ENCODE results near the gene PLA2G2F. TPM values are rescaled to one million over a fixed set of nuclear protein-coding genes. Genes with fewer than 3 reads are reported as not detected.

The PLA2G2F gene
- total RNA-seq, 2 experiments from 2014 or later: not detected

- Mint-ChIP-seq H3K9me3 (ENCODE audit: insufficient read depth) (no peaks in the 10 kb centered on the region), H3K4me1 (ENCODE audit: low read depth) (no peaks in the 10 kb centered on the region), H3K36me3 (ENCODE audit: low read depth) (no peaks in the 10 kb centered on the region), H3K27me3 (ENCODE audit: low read depth) (peaks cover 20% of the 10 kb centered on the region), H3K27ac (no peak overlapping the region), H3K4me3 (no peak overlapping the region)
- ChIA-PET CTCF (no interaction called here), POLR2A (no interaction called here)
- no peak for DNase-seq
- ATAC-seq: no peak
These were observed 33.3 kb upstream of the PLA2G2F start for GRCh38 chr1:20105856-20106255.

GRCh38 chr1:20107351-20107750, 31.8 kb upstream of the PLA2G2F start:
- ATAC-seq (no peak), DNase-seq (no peak)
- H3K4me3 Mint-ChIP-seq: no peak overlapping the region
- no peaks in the 10 kb centered on the region for H3K9me3 Mint-ChIP-seq (ENCODE audit: insufficient read depth)
- H3K27ac Mint-ChIP-seq: no peak overlapping the region
- H3K36me3 Mint-ChIP-seq (ENCODE audit: low read depth): no peaks in the 10 kb centered on the region
- H3K4me1 Mint-ChIP-seq (ENCODE audit: low read depth): no peaks in the 10 kb centered on the region
- CTCF ChIA-PET: no interaction called here
- POLR2A ChIA-PET: no interaction called here
- H3K27me3 Mint-ChIP-seq (ENCODE audit: low read depth): peaks cover 17% of the 10 kb centered on the region

GRCh38 chr1:20107796-20108195, 31.3 kb upstream of the PLA2G2F start:
- Mint-ChIP-seq H3K27ac (no peak overlapping the region), H3K27me3 (ENCODE audit: low read depth) (peaks cover 17% of the 10 kb centered on the region), H3K9me3 (ENCODE audit: insufficient read depth) (no peaks in the 10 kb centered on the region), H3K36me3 (ENCODE audit: low read depth) (no peaks in the 10 kb centered on the region), H3K4me1 (ENCODE audit: low read depth) (no peaks in the 10 kb centered on the region), H3K4me3 (no peak overlapping the region)
- CTCF ChIA-PET: no interaction called here
- POLR2A ChIA-PET: no interaction called here
- no peak for DNase-seq
- no peak for ATAC-seq

GRCh38 chr1:20108366-20109123, 30.6 kb upstream of the PLA2G2F start:
- POLR2A ChIA-PET: no interaction called here
- ATAC-seq (no peak), DNase-seq (no peak)
- Mint-ChIP-seq H3K9me3 (ENCODE audit: insufficient read depth) (no peaks in the 10 kb centered on the region), H3K4me3 (no peak overlapping the region), H3K4me1 (ENCODE audit: low read depth) (no peaks in the 10 kb centered on the region), H3K27ac (no peak overlapping the region), H3K27me3 (ENCODE audit: low read depth) (peaks cover 16% of the 10 kb centered on the region), H3K36me3 (ENCODE audit: low read depth) (no peaks in the 10 kb centered on the region)
- CTCF ChIA-PET: no interaction called here

- Mint-ChIP-seq H3K27me3 (ENCODE audit: low read depth) (peaks cover 16% of the 10 kb centered on the region), H3K9me3 (ENCODE audit: insufficient read depth) (no peaks in the 10 kb centered on the region), H3K4me3 (no peak overlapping the region), H3K27ac (no peak overlapping the region), H3K4me1 (ENCODE audit: low read depth) (no peaks in the 10 kb centered on the region), H3K36me3 (ENCODE audit: low read depth) (no peaks in the 10 kb centered on the region)
- ChIA-PET CTCF (no interaction called here), POLR2A (no interaction called here)
- no peak for ATAC-seq
- DNase-seq: no peak
These were observed 29.8 kb upstream of the PLA2G2F start for GRCh38 chr1:20109223-20109856.

- peaks cover 10% of the 10 kb centered on the region for H3K27me3 Mint-ChIP-seq (ENCODE audit: low read depth)
- H3K9me3 Mint-ChIP-seq (ENCODE audit: insufficient read depth): no peaks in the 10 kb centered on the region
- ATAC-seq (no peak), DNase-seq (no peak)
- H3K4me3 Mint-ChIP-seq: no peak overlapping the region
- H3K4me1 Mint-ChIP-seq (ENCODE audit: low read depth): no peaks in the 10 kb centered on the region
- ChIA-PET CTCF (no interaction called here), POLR2A (no interaction called here)
- H3K27ac Mint-ChIP-seq: no peak overlapping the region
- H3K36me3 Mint-ChIP-seq (ENCODE audit: low read depth): no peaks in the 10 kb centered on the region
These were observed 28.4 kb upstream of the PLA2G2F start for GRCh38 chr1:20110679-20111078.

- ChIA-PET POLR2A (no interaction called here), CTCF (no interaction called here)
- H3K4me1 Mint-ChIP-seq (ENCODE audit: low read depth): no peaks in the 10 kb centered on the region
- no peaks in the 10 kb centered on the region for H3K9me3 Mint-ChIP-seq (ENCODE audit: insufficient read depth)
- ATAC-seq (no peak), DNase-seq (no peak)
- H3K36me3 Mint-ChIP-seq (ENCODE audit: low read depth): no peaks in the 10 kb centered on the region
- no peak overlapping the region for H3K4me3 Mint-ChIP-seq
- H3K27ac Mint-ChIP-seq: no peak overlapping the region
- H3K27me3 Mint-ChIP-seq (ENCODE audit: low read depth): peaks cover 7% of the 10 kb centered on the region
These were observed 27.7 kb upstream of the PLA2G2F start for GRCh38 chr1:20111452-20111851.

- ChIA-PET CTCF (no interaction called here), POLR2A (no interaction called here)
- ATAC-seq (no peak), DNase-seq (no peak)
- H3K4me3 Mint-ChIP-seq: no peak overlapping the region
- peaks cover 4% of the 10 kb centered on the region for H3K27me3 Mint-ChIP-seq (ENCODE audit: low read depth)
- H3K4me1 Mint-ChIP-seq (ENCODE audit: low read depth): no peaks in the 10 kb centered on the region
- no peak overlapping the region for H3K27ac Mint-ChIP-seq
- no peaks in the 10 kb centered on the region for H3K36me3 Mint-ChIP-seq (ENCODE audit: low read depth)
- no peaks in the 10 kb centered on the region for H3K9me3 Mint-ChIP-seq (ENCODE audit: insufficient read depth)
These were observed 26.7 kb upstream of the PLA2G2F start for GRCh38 chr1:20112279-20113000.

GRCh38 chr1:20114021-20114648, 25.0 kb upstream of the PLA2G2F start:
- Mint-ChIP-seq H3K27me3 (ENCODE audit: low read depth) (no peaks in the 10 kb centered on the region), H3K27ac (no peak overlapping the region), H3K36me3 (ENCODE audit: low read depth) (no peaks in the 10 kb centered on the region), H3K4me1 (ENCODE audit: low read depth) (no peaks in the 10 kb centered on the region), H3K9me3 (ENCODE audit: insufficient read depth) (no peaks in the 10 kb centered on the region), H3K4me3 (no peak overlapping the region)
- DNase-seq (no peak), ATAC-seq (no peak)
- ChIA-PET CTCF (no interaction called here), POLR2A (no interaction called here)

GRCh38 chr1:20115479-20115878, 23.6 kb upstream of the PLA2G2F start:
- H3K4me3 Mint-ChIP-seq: no peak overlapping the region
- no peak overlapping the region for H3K27ac Mint-ChIP-seq
- H3K9me3 Mint-ChIP-seq (ENCODE audit: insufficient read depth): no peaks in the 10 kb centered on the region
- DNase-seq: no peak
- peaks cover 3% of the 10 kb centered on the region for H3K27me3 Mint-ChIP-seq (ENCODE audit: low read depth)
- POLR2A ChIA-PET: no interaction called here
- no peaks in the 10 kb centered on the region for H3K4me1 Mint-ChIP-seq (ENCODE audit: low read depth)
- CTCF ChIA-PET: no interaction called here
- no peaks in the 10 kb centered on the region for H3K36me3 Mint-ChIP-seq (ENCODE audit: low read depth)
- ATAC-seq: no peak

- H3K4me3 Mint-ChIP-seq: no peak overlapping the region
- ATAC-seq: no peak
- POLR2A ChIA-PET: no interaction called here
These were observed 23.2 kb upstream of the PLA2G2F start for GRCh38 chr1:20115916-20116315.

GRCh38 chr1:20117236-20117635, 21.9 kb upstream of the PLA2G2F start:
- H3K4me3 Mint-ChIP-seq: no peak overlapping the region
- POLR2A ChIA-PET: no interaction called here
- DNase-seq: no peak
- H3K9me3 Mint-ChIP-seq (ENCODE audit: insufficient read depth): no peaks in the 10 kb centered on the region
- CTCF ChIA-PET: no interaction called here
- no peaks in the 10 kb centered on the region for H3K4me1 Mint-ChIP-seq (ENCODE audit: low read depth)
- ATAC-seq: no peak
- H3K27ac Mint-ChIP-seq: no peak overlapping the region
- peaks cover 11% of the 10 kb centered on the region for H3K27me3 Mint-ChIP-seq (ENCODE audit: low read depth)
- no peaks in the 10 kb centered on the region for H3K36me3 Mint-ChIP-seq (ENCODE audit: low read depth)

More at GRCh38 chr1:20115916-20116315, 23.2 kb upstream of the PLA2G2F start:
- Mint-ChIP-seq H3K27ac (no peak overlapping the region), H3K9me3 (ENCODE audit: insufficient read depth) (no peaks in the 10 kb centered on the region), H3K27me3 (ENCODE audit: low read depth) (peaks cover 3% of the 10 kb centered on the region), H3K4me1 (ENCODE audit: low read depth) (no peaks in the 10 kb centered on the region), H3K36me3 (ENCODE audit: low read depth) (no peaks in the 10 kb centered on the region)
- CTCF ChIA-PET: no interaction called here
- no peak for DNase-seq

Data from activated CD8-positive, alpha-beta T cell treated with anti-CD3 and anti-CD28 coated beads, Interleukin-2, amount 10 ng/mL, durations not matched to agents 7 days and 5 days (primary cell).